Spleen (tissue), 11 donors: Measurements from ENCODE around the gene SBF1. TPM values are rescaled to one million over a fixed set of nuclear protein-coding genes. Genes with fewer than 3 reads are reported as not detected.

Experiments
- DNase-seq: peaks from one replicate; pipeline ENCODE4 v3.0.0-alpha.2; 2020
- H3K27ac ChIP-seq, 8 donors: fragments of 200-600 bp; sonication (generic) in 7 of 8; 1 replicate in 4 of 8; 2 replicates in 4 of 8; pipeline versions ENCODE4 v1.5.0 to v1.8.0; 2016 to 2021; ENCODE audit warnings: inconsistent platforms in 4 of 8, mild to moderate bottlenecking in 4 of 8, moderate library complexity in 1 of 8
- H3K27me3 ChIP-seq, 7 donors: fragments of 200-600 bp; sonication (generic) in 6 of 7; replicated peaks in 1 of 7; 1 replicate in 4 of 7; 2 replicates in 3 of 7; pipeline versions ENCODE4 v1.5.0 to v1.8.0; 2016 to 2021; ENCODE audit warnings: inconsistent platforms in 3 of 7, mild to moderate bottlenecking in 1 of 7
- H3K36me3 ChIP-seq, 6 donors: fragments of 200-600 bp; sonication (generic) in 5 of 6; 1 replicate in 4 of 6; 2 replicates in 2 of 6; pipeline versions ENCODE4 v1.5.0 to v1.8.0; 2016 to 2021; ENCODE audit warnings: inconsistent platforms in 2 of 6
- H3K4me1 ChIP-seq, 6 donors: fragments of 200-600 bp; sonication (generic) in 5 of 6; 1 replicate in 3 of 6; 2 replicates in 3 of 6; pipeline versions ENCODE4 v1.5.0 to v1.8.0; 2016 to 2021; ENCODE audit warnings: inconsistent platforms in 3 of 6
- H3K4me3 ChIP-seq, 8 donors: fragments of 200-600 bp; sonication (generic) in 7 of 8; 1 replicate in 4 of 8; 2 replicates in 4 of 8; pipeline versions ENCODE4 v1.5.0 to v1.8.0; 2016 to 2021; ENCODE audit warnings: inconsistent platforms in 4 of 8, mild to moderate bottlenecking in 4 of 8, moderate library complexity in 2 of 8
- H3K9me3 ChIP-seq, 8 donors: fragments of 200-600 bp; sonication (generic) in 7 of 8; 1 replicate in 4 of 8; 2 replicates in 4 of 8; pipeline versions ENCODE4 v1.5.0 to v1.8.0; 2016 to 2021; ENCODE audit warnings: inconsistent platforms in 4 of 8
- CTCF ChIP-seq, 11 experiments: fragments of 200-600 bp in 7 of 11; fragments of 450-650 bp in 4 of 11; sonication (generic) in 4 of 11; IDR thresholded peaks in 8 of 11; conservative IDR thresholded peaks in 3 of 11; 1 replicate in 7 of 11; 2 replicates in 4 of 11; pipeline versions ENCODE4 v1.4.0 to v1.8.0; 2016 to 2021; ENCODE audit warnings: antibody characterized with exemption in 11 of 11, inconsistent platforms in 4 of 11, mild to moderate bottlenecking in 1 of 11
- POLR2A ChIP-seq, 3 donors: fragments of 450-650 bp; IDR thresholded peaks; one replicate each; pipeline ENCODE4 v1.5.1; 2017; ENCODE audit warnings: antibody characterized with exemption in 3 of 3, mild to moderate bottlenecking in 1 of 3
- POLR2AphosphoS5 ChIP-seq, 3 donors: sonication (generic); formaldehyde crosslinking; IDR thresholded peaks; one replicate each; pipeline ENCODE4 v1.5.1; 2017; ENCODE audit warnings: antibody characterized with exemption in 3 of 3
- WGBS, 5 donors: extraction: QIAGEN DNeasy Blood & Tissue Kit in 3 of 5; methylation state at CpG; one replicate each; pipeline versions ENCODE4 v1.1.5 to v1.1.7; 2013 to 2018; 5-methylcytosine and 5-hydroxymethylcytosine counted together
- intact Hi-C: fragments of 100-400 bp; cut with DNase I; formaldehyde crosslinking; loops from one replicate; pipeline ENCODE4 v1.15.0; 2023; ENCODE audit warnings: low total_unique reads
- polyA plus RNA-seq, 3 donors: library from polyadenylated mRNA; stranded (reverse); fragments of 200-250 nt; gene quantifications; one replicate each; pipeline ENCODE4 v1.2.1, GENCODE V29; 2013
- total RNA-seq, 7 donors: library from RNA; depleted of rRNA in 3 of 7; stranded (reverse); fragments of >200 nt in 3 of 7; fragmentation: NEBNext Ultra II Directional in 4 of 7; extraction: Animal tissue kit (Norgen Biotek cat#: 25700) in 4 of 7; gene quantifications; one replicate each; pipeline versions ENCODE4 v1.1.0 to v1.2.1, GENCODE V29; 2016 to 2021
- donor health status: healthy with polysubstance abuse.
- donor health status: DM: no; HTN: no; CAD: no; lungs with moderate emphysema.
- donor health status: DM: no; HTN: no; CAD: no.
- donor health status: Bipolar disorder and iron deficiency.
- donor health status: healthy.
- donor health status: DM: no; HTN: no; CAD: no.
- donor health status: DM: yes; HTN: yes; CAD: no.

SBF1 gene
- total and polyA plus RNA-seq, 10 donors: 35.7 to 96.9 (median 75.3) TPM

- no peak overlapping the region for H3K4me3 ChIP-seq
- intact Hi-C loops: no loop called here
- DNase-seq: no peak
- H3K4me1 ChIP-seq: peaks cover 0 to 21% (median 11%) of the 10 kb centered on the region in 6 donors
- H3K9me3 ChIP-seq: no peaks in the 10 kb centered on the region
- no peak for TF ChIP-seq POLR2A (IDR thresholded peaks at IDR 0.05)
- no peak for TF ChIP-seq CTCF (IDR thresholded peaks at IDR 0.05 in 8 of 11, conservative IDR thresholded peaks at IDR 0.05 in 3 of 11)
- no peak for TF ChIP-seq POLR2AphosphoS5 (IDR thresholded peaks at IDR 0.05)
- peaks cover 0 to 58% (median 3%) of the 10 kb centered on the region in 7 donors for H3K27me3 ChIP-seq
- H3K36me3 ChIP-seq: no peaks in the 10 kb centered on the region
- no peak overlapping the region for H3K27ac ChIP-seq
- 82 to 89% (median 86%) methylated on average over 11 to 23 of the region's 23 CpGs for WGBS, 5 donors
These were observed 12.6 kb upstream of the SBF1 start for GRCh38 chr22:50487290-50488005.

GRCh38 chr22:50486561-50487289 is 11.9 kb upstream of the SBF1 start, which contains the start of gene MIOX:
MIOX (plus strand) TSS chr22:50486859; CDS start chr22:50486898, 39 bp downstream.
- H3K4me3 ChIP-seq: no peak within 1 kb of the TSS
- DNase-seq: no peak
- intact Hi-C loops: no loop called here
- TF ChIP-seq POLR2AphosphoS5 (IDR thresholded peaks at IDR 0.05) (no peak), CTCF (IDR thresholded peaks at IDR 0.05 in 8 of 11, conservative IDR thresholded peaks at IDR 0.05 in 3 of 11) (no peak), POLR2A (IDR thresholded peaks at IDR 0.05) (no peak)
- no peak within 1 kb of the TSS for H3K27ac ChIP-seq
- peaks cover 0 to 65% (median 10%) of the 10 kb centered on the region in 7 donors for H3K27me3 ChIP-seq
- H3K36me3 ChIP-seq: no peaks in the 10 kb centered on the region
- peaks cover 0 to 29% (median 18%) of the 10 kb centered on the region in 6 donors for H3K4me1 ChIP-seq
- 48 to 90% (median 76%) methylated on average over 7 to 23 of the region's 23 CpGs for WGBS, 5 donors
- H3K9me3 ChIP-seq: no peaks in the 10 kb centered on the region

GRCh38 chr22:50485221-50486131 is 10.6 kb upstream of the SBF1 start:
- H3K27me3 ChIP-seq: peaks cover 0 to 73% (median 20%) of the 10 kb centered on the region in 7 donors
- 62 to 72% (median 63%) methylated on average over 29 of the region's 29 CpGs for WGBS, 5 donors
- TF ChIP-seq POLR2AphosphoS5 (IDR thresholded peaks at IDR 0.05) (no peak), POLR2A (IDR thresholded peaks at IDR 0.05) (no peak), CTCF (IDR thresholded peaks at IDR 0.05 in 8 of 11, conservative IDR thresholded peaks at IDR 0.05 in 3 of 11) (no peak)

More at GRCh38 chr22:50485221-50486131, 10.6 kb upstream of the SBF1 start:
- Histone ChIP-seq H3K27ac (no peak overlapping the region), H3K9me3 (no peaks in the 10 kb centered on the region), H3K4me3 (no peak overlapping the region), H3K4me1 (peaks cover 5 to 34% (median 19%) of the 10 kb centered on the region in 6 donors), H3K36me3 (no peaks in the 10 kb centered on the region)
- intact Hi-C loops: no loop called here
- no peak for DNase-seq
